BE2C (cell line): ENCODE data around the gene PDE9A.

Source experiments
- DNase-seq: peaks from one replicate; pipeline ENCODE4 v3.0.0-alpha.2; 2020
- H3K27me3 ChIP-seq: fragments of 250-450 bp; sonication (Bioruptor Pico); 2 replicates; pipeline ENCODE4 v1.5.1; 2020; ENCODE audit warnings: mild to moderate bottlenecking
- H3K36me3 ChIP-seq: fragments of 250-450 bp; sonication (Bioruptor Pico); 2 replicates; pipeline ENCODE4 v1.5.1; 2020; ENCODE audit warnings: mild to moderate bottlenecking
- H3K4me1 ChIP-seq: fragments of 250-450 bp; sonication (Bioruptor Pico); 2 replicates; pipeline ENCODE4 v1.5.1; 2020
- H3K4me3 ChIP-seq: 2 replicates; pipeline ENCODE4 v1.5.1; 2011; ENCODE audit warnings: low read depth, low read length
- H3K9me3 ChIP-seq: fragments of 250-450 bp; sonication (Bioruptor Pico); 2 replicates; pipeline ENCODE4 v1.5.1; 2020
- TF ChIP-seq, protein P1 (sequence below): IDR thresholded peaks from 2 replicates; pipeline ENCODE4 v1.5.1; 2012; ENCODE audit warnings: mild to moderate bottlenecking, low read depth, low read length

PDE9A gene

DNA sequence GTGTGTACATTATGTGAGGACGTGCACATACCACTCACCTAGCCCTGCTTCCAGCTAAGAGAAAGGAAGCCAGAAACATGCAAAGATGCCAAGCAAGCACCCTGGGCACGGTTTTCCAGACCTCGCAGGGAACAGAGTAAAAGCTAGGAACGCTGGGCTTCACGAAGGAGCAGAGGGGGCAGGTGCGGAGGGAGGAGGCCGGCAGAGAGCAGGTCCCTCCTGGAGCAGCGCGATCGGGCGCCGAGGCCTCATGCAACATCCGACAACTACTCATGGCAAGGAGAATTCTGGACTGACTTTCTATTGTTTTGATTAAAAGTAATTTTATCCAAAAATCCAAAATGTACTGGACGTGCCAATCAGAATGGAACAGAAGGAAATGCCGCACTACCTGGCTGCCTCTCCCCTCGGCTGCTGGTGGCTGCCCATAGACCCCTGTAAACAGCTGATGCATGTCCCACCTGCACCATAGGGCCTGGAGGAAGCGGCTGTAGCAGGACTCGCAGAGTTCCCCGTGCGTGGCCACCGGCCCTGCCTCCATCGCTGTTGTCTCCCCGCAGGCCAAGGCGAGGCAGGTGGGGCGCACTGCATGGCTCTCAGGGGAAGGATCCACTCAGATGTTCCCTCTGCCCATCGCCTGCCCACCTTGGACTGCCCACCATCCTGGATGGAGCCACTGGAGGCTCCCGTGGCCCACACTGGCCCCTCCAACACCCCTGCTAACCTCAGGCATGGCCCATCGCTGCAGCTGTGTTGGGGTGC lies 132.4 kb downstream of the PDE9A start:
- H3K9me3 ChIP-seq, result no peaks in the 10 kb centered on the region
- no peaks in the 10 kb centered on the region for H3K36me3 ChIP-seq
- TF ChIP-seq, protein P1, sequence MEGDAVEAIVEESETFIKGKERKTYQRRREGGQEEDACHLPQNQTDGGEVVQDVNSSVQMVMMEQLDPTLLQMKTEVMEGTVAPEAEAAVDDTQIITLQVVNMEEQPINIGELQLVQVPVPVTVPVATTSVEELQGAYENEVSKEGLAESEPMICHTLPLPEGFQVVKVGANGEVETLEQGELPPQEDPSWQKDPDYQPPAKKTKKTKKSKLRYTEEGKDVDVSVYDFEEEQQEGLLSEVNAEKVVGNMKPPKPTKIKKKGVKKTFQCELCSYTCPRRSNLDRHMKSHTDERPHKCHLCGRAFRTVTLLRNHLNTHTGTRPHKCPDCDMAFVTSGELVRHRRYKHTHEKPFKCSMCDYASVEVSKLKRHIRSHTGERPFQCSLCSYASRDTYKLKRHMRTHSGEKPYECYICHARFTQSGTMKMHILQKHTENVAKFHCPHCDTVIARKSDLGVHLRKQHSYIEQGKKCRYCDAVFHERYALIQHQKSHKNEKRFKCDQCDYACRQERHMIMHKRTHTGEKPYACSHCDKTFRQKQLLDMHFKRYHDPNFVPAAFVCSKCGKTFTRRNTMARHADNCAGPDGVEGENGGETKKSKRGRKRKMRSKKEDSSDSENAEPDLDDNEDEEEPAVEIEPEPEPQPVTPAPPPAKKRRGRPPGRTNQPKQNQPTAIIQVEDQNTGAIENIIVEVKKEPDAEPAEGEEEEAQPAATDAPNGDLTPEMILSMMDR, result no peak
- no peaks in the 10 kb centered on the region for H3K27me3 ChIP-seq
- no peak overlapping the region for H3K4me3 ChIP-seq
- DNase-seq, result no peak
- peaks cover 6% of the 10 kb centered on the region for H3K4me1 ChIP-seq

DNA sequence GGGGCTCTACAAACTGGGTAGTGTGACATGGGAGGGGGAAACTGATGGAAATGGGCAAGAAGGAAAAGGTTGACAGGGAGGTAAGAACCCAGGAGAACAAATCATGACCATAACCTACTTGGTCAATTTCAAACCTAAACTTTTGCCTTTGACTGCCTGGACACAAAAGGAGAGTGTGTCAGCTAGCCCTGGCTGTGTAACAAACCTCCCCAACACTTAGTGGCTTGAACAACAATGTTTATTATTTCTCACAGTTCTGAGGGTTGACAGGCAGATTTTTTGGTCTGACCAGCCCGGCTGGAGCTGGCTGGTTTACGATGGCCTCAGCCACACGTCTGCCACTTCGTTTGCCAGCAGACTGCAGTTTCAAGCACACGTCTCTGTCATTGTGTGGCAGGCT lies 133.5 kb downstream of the PDE9A start:
- DNase-seq, result no peak
- Histone ChIP-seq H3K4me1 (peaks cover 6% of the 10 kb centered on the region), H3K36me3 (no peaks in the 10 kb centered on the region), H3K9me3 (no peaks in the 10 kb centered on the region), H3K4me3 (no peak overlapping the region), H3K27me3 (no peaks in the 10 kb centered on the region)
- TF ChIP-seq, protein P1, result no peak

DNA sequence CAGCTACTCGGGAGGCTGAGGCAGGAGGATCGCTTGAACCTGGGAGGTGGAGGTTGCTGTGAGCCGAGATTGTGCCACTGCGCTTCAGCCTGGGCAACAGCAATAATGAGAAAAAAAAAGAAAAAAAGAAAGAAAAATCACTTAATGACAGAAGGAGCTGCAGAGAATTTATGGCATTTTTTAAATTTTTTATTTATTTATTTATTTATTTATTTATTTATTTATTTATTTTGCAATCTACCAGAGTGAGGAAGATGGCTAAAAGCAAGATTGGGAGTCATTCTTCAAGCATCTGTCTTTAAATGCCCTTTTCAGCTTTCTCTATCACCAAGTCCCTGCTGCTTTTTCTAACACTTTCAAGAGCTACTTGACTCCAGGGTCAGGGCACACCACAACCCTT lies 134.2 kb downstream of the PDE9A start:
- H3K36me3 ChIP-seq, result no peaks in the 10 kb centered on the region
- no peak overlapping the region for H3K4me3 ChIP-seq
- DNase-seq, result no peak
- H3K4me1 ChIP-seq, result no peaks in the 10 kb centered on the region; the same call in 1 of the 2 replicates
- no peaks in the 10 kb centered on the region for H3K27me3 ChIP-seq
- no peaks in the 10 kb centered on the region for H3K9me3 ChIP-seq
- TF ChIP-seq, protein P1, result no peak

DNA sequence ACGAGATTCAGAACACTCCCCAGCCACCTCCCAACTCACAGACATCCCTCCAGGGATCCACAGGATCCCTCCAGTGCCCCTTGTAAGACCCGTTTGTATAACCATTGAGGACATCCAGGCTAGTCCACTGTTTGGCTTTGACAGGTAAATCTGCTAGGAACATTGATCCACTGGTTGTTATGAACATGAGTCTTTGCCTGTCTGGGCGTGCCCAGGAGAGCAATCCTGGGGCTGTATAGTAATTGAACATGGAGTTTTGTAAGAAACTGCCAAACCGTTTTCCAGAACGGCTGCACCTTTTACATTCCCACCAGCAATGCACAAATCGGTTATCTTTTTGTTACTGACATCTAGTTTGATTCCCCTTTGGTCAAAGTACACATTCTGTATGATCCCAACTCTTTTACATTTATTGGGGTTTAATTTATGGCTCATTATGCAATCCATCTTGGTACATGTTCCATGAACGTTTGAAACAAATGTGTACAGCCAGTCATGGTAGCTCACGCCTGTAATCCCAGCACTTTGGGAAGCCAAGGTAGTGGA lies 137.2 kb downstream of the PDE9A start:
- TF ChIP-seq, protein P1, result no peak
- Histone ChIP-seq H3K4me1 (no peaks in the 10 kb centered on the region), H3K36me3 (no peaks in the 10 kb centered on the region), H3K27me3 (no peaks in the 10 kb centered on the region), H3K9me3 (no peaks in the 10 kb centered on the region), H3K4me3 (no peak overlapping the region)
- DNase-seq, result no peak

DNA sequence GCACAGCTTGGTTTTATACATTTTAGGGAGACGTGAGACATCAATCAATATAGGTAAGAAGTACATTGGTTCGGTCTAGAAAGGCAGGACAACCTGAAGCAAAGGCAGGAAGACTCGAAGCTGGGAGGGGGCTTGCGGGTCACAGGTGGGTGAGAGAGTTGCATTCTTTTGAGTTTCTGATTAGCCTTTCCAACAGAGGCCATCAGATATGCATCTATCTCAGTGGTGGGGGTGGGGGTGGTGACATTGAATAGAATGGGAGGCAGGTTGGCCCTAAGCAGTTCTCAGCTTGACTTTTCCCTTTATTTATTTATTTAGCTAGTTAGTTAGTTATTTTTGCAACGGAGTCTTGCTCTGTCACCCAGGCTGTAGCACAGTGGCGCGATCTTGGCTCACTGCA lies 140.4 kb downstream of the PDE9A start:
- no peak overlapping the region for H3K4me3 ChIP-seq
- H3K36me3 ChIP-seq, result no peaks in the 10 kb centered on the region
- no peak for DNase-seq
- H3K4me1 ChIP-seq, result no peaks in the 10 kb centered on the region
- TF ChIP-seq, protein P1, result no peak
- no peaks in the 10 kb centered on the region for H3K9me3 ChIP-seq
- no peaks in the 10 kb centered on the region for H3K27me3 ChIP-seq

DNA sequence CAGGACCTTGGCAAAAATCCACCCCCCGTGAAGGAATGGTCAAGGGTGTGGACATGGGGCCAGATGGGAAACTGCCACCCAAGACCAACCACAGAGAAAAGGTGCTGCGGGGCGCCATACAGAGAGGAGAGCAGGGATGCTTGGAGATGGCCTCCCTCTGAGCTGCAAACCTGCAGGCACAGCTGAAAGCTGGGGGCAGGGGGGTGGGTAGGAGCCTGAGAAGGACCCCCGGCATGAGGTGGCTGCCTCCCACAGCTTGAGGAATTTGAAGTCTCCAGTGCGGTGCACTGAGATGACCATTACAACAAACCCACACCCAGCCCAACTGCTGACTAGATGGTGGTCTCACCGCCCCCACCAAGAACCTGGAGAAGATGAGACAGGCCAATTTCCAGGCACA lies 141.1 kb downstream of the PDE9A start:
- DNase-seq, result no peak
- no peaks in the 10 kb centered on the region for H3K27me3 ChIP-seq
- no peak overlapping the region for H3K4me3 ChIP-seq

More for the DNA sequence above, 141.1 kb downstream of the PDE9A start:
- Histone ChIP-seq H3K4me1 (no peaks in the 10 kb centered on the region), H3K36me3 (no peaks in the 10 kb centered on the region), H3K9me3 (no peaks in the 10 kb centered on the region)
- TF ChIP-seq, protein P1, result no peak
